IMR-90 (cell line): ENCODE results near the gene ANHX. TPM values are rescaled to one million over a fixed set of nuclear protein-coding genes. Genes with fewer than 3 reads are reported as not detected.

ENCODE experiments used
- ATAC-seq: fragments of 200-7000 bp; cut with Tn5 transposase; 2 replicates; pipeline ENCODE4 v1.9.1; 2020; ENCODE audit warnings: low read depth, mild to moderate bottlenecking, moderate library complexity
- BruUV-seq: library from RNA; stranded (reverse); fragments of 400-500 nt; replicated peaks from 2 replicates; lab custom pipeline; 2021; lab: Mats Ljungman, UMichigan
- CTCF ChIA-PET: fragments of 300-600 bp; formaldehyde crosslinking; extraction: SDS; loops from one replicate; lab custom pipeline; 2021; ENCODE audit warnings: antibody characterized with exemption; lab: Yijun Ruan, JAX
- POLR2A ChIA-PET: fragments of 300-600 bp; sonication (Branson Sonifier 250); formaldehyde crosslinking; loops from one replicate; lab custom pipeline; 2022; ENCODE audit warnings: antibody characterized with exemption; ENCODE audit not compliant: unreplicated experiment; lab: Charles Lee
- DNase-seq: peaks from one replicate; pipeline ENCODE4 v3.0.0; 2013
- H2AFZ ChIP-seq: replicated peaks from 2 replicates; pipeline ENCODE3; 2013; ENCODE audit warnings: low read length, mild to moderate bottlenecking; ENCODE audit not compliant: poor library complexity
- H2AK5ac ChIP-seq: 2 replicates; pipeline ENCODE4 v1.6.1; 2013; ENCODE audit warnings: low read depth, low read length, inconsistent platforms
- H2AK9ac ChIP-seq: replicated peaks from 2 replicates; pipeline ENCODE3; 2013; ENCODE audit warnings: mild to moderate bottlenecking, low read depth, low read length, moderate library complexity; ENCODE audit not compliant: poor library complexity
- H2BK120ac ChIP-seq: 2 replicates; pipeline ENCODE4 v1.6.1; 2013; ENCODE audit warnings: low read depth, low read length, inconsistent platforms
- H2BK15ac ChIP-seq: 3 replicates; pipeline ENCODE4 v1.6.1; 2013; ENCODE audit warnings: low read depth, low read length, inconsistent platforms
- H2BK20ac ChIP-seq: 2 replicates; pipeline ENCODE4 v1.6.1; 2013; ENCODE audit warnings: low read depth, mild to moderate bottlenecking, inconsistent platforms, low read length, moderate library complexity
- H2BK5ac ChIP-seq: 2 replicates; pipeline ENCODE4 v1.6.1; 2013; ENCODE audit warnings: mild to moderate bottlenecking, low read depth, low read length, inconsistent platforms; ENCODE audit not compliant: poor library complexity, severe bottlenecking
- H3K14ac ChIP-seq: replicated peaks from 2 replicates; pipeline ENCODE4 v1.6.1; 2013; ENCODE audit warnings: low read depth, low read length, inconsistent platforms
- H3K18ac ChIP-seq: 2 replicates; pipeline ENCODE4 v1.6.1; 2013; ENCODE audit warnings: low read depth, low read length, control low read depth
- H3K23ac ChIP-seq: 2 replicates; pipeline ENCODE4 v1.6.1; 2013; ENCODE audit warnings: low read depth, low read length, inconsistent platforms
- H3K27ac ChIP-seq: 2 replicates; pipeline ENCODE4 v1.5.1; 2013; ENCODE audit warnings: mild to moderate bottlenecking, control low read depth, low read length; ENCODE audit not compliant: insufficient read depth
- H3K27me3 ChIP-seq: 2 replicates; pipeline ENCODE4 v1.6.1; 2013; ENCODE audit warnings: low read length; ENCODE audit not compliant: control insufficient read depth, insufficient read depth
- H3K36me3 ChIP-seq: 2 replicates; pipeline ENCODE4 v1.6.1; 2013; ENCODE audit warnings: low read length, mixed read lengths; ENCODE audit not compliant: control insufficient read depth, insufficient read depth
- H3K4ac ChIP-seq: 2 replicates; pipeline ENCODE4 v1.6.1; 2013; ENCODE audit warnings: low read depth, low read length, inconsistent platforms
- H3K4me1 ChIP-seq: 2 replicates; pipeline ENCODE4 v1.6.1; 2013; ENCODE audit warnings: low read length, mixed read lengths; ENCODE audit not compliant: control insufficient read depth, insufficient read depth
- H3K4me2 ChIP-seq: 2 replicates; pipeline ENCODE4 v1.6.1; 2013; ENCODE audit warnings: low read depth, mild to moderate bottlenecking, control low read depth, low read length, moderate library complexity
- H3K4me3 ChIP-seq: 2 replicates; pipeline ENCODE4 v1.5.1; 2013; ENCODE audit warnings: low read depth, mild to moderate bottlenecking, control low read depth, low read length, moderate library complexity; ENCODE audit not compliant: insufficient read depth
- H3K56ac ChIP-seq: 2 replicates; pipeline ENCODE4 v1.6.1; 2013; ENCODE audit warnings: low read length, inconsistent platforms; ENCODE audit not compliant: insufficient read depth; ENCODE audit errors: extremely low read depth
- H3K79me1 ChIP-seq, 2 experiments: 2 replicates each; pipeline ENCODE4 v1.6.1; 2013; ENCODE audit warnings: low read length in 2 of 2, inconsistent platforms in 1 of 2, low read depth in 1 of 2
- H3K9ac ChIP-seq: 2 replicates; pipeline ENCODE4 v1.6.1; 2013; ENCODE audit warnings: low read depth, low read length, control low read depth
- H3K9me1 ChIP-seq: 2 replicates; pipeline ENCODE4 v1.6.1; 2013; ENCODE audit warnings: low read length, inconsistent platforms; ENCODE audit not compliant: insufficient read depth
- H3K9me3 ChIP-seq: 2 replicates; pipeline ENCODE4 v1.6.1; 2013; ENCODE audit warnings: low read length; ENCODE audit not compliant: control insufficient read depth, insufficient read depth
- H4K20me1 ChIP-seq: 2 replicates; pipeline ENCODE4 v1.6.1; 2013; ENCODE audit warnings: low read length, inconsistent platforms; ENCODE audit not compliant: insufficient read depth
- H4K5ac ChIP-seq: 2 replicates; pipeline ENCODE4 v1.6.1; 2013; ENCODE audit warnings: mild to moderate bottlenecking, low read depth, low read length, control low read depth
- H4K8ac ChIP-seq, 2 experiments: 2 replicates each; pipeline ENCODE4 v1.6.1; 2013; ENCODE audit warnings: low read depth in 2 of 2, low read length in 2 of 2, control low read depth in 1 of 2, inconsistent platforms in 1 of 2
- H4K91ac ChIP-seq: 2 replicates; pipeline ENCODE4 v1.6.1; 2013; ENCODE audit warnings: low read depth, low read length, inconsistent platforms; ENCODE audit not compliant: insufficient read depth
- BHLHE40 ChIP-seq: fragments of 150-350 bp; IDR thresholded peaks from 2 replicates; pipeline ENCODE4 v1.6.1; 2016; ENCODE audit warnings: mild to moderate bottlenecking, low read depth, low read length
- ELK1 ChIP-seq: fragments of 150-350 bp; IDR thresholded peaks from 2 replicates; pipeline ENCODE4 v1.6.1; 2016; ENCODE audit warnings: low read depth, mild to moderate bottlenecking, low read length, moderate library complexity, borderline replicate concordance
- FOS ChIP-seq: fragments of 150-350 bp; IDR thresholded peaks from 2 replicates; pipeline ENCODE4 v1.6.1; 2016; ENCODE audit warnings: low read depth, low read length
- MAZ ChIP-seq: IDR thresholded peaks from 2 replicates; pipeline ENCODE4 v1.6.1; 2012; ENCODE audit warnings: low read depth, mild to moderate bottlenecking, low read length, improper control_type of control experiment, moderate library complexity, borderline replicate concordance
- MXI1 ChIP-seq: IDR thresholded peaks from 2 replicates; pipeline ENCODE4 v1.6.1; 2012; ENCODE audit warnings: low read depth, mild to moderate bottlenecking, low read length, moderate library complexity, borderline replicate concordance
- NFE2L2 ChIP-seq: fragments of 150-350 bp; IDR thresholded peaks from 2 replicates; pipeline ENCODE4 v1.6.1; 2016; ENCODE audit warnings: low read depth, mild to moderate bottlenecking, low read length
- POLR2A ChIP-seq: IDR thresholded peaks from 2 replicates; pipeline ENCODE4 v1.6.1; 2012; ENCODE audit warnings: mild to moderate bottlenecking, low read depth, low read length
- RAD21 ChIP-seq: IDR thresholded peaks from 2 replicates; pipeline ENCODE4 v1.6.1; 2012; ENCODE audit warnings: low read length, improper control_type of control experiment
- RCOR1 ChIP-seq: IDR thresholded peaks from 2 replicates; pipeline ENCODE4 v1.6.1; 2012; ENCODE audit warnings: mild to moderate bottlenecking, low read length, improper control_type of control experiment; ENCODE audit not compliant: insufficient replicate concordance
- RFX5 ChIP-seq: IDR thresholded peaks from 2 replicates; pipeline ENCODE4 v1.8.0; 2012; ENCODE audit warnings: low read depth, mild to moderate bottlenecking, low read length, moderate library complexity
- SMC3 ChIP-seq: fragments of 150-350 bp; IDR thresholded peaks from 2 replicates; pipeline ENCODE4 v1.6.1; 2016; ENCODE audit warnings: low read depth, mild to moderate bottlenecking, antibody characterized with exemption, low read length, moderate library complexity
- WGBS, 2 experiments: methylation state at CpG; one replicate each; pipeline versions ENCODE4 v1.1.5 to v1.1.7; 2013; ENCODE audit warnings: missing lambda C conversion rate in 2 of 2; ENCODE audit not compliant: insufficient read length in 1 of 2; ENCODE audit errors: extremely low coverage in 2 of 2; 5-methylcytosine and 5-hydroxymethylcytosine counted together
- dilution Hi-C: fragments of 300-500 bp; cut with HindIII; formaldehyde crosslinking; loops from one replicate; pipeline ENCODE4 v1.14.3; 2018; ENCODE audit warnings: low sequenced_read_pairs; ENCODE audit not compliant: unreplicated experiment
- in situ Hi-C: fragments of 300-500 bp; cut with MboI; formaldehyde crosslinking; loops from 3 replicates; pipeline ENCODE4 v1.14.3; 2019; ENCODE audit warnings: low sequenced_read_pairs, inconsistent platforms, mixed read lengths
- intact Hi-C: fragments of 100-400 bp; cut with micrococcal nuclease; formaldehyde crosslinking; loops from 2 replicates; pipeline ENCODE4 v1.10.0; 2022
- polyA plus RNA-seq, 3 experiments: library from polyadenylated mRNA; depleted of rRNA; stranded (reverse); fragments of >200 nt; gene quantifications; 2 replicates each; pipeline ENCODE4 v1.2.3, GENCODE V29; 2012; ENCODE audit warnings: low replicate concordance in 1 of 3
- total RNA-seq: library from RNA; depleted of rRNA; stranded (reverse); fragments of >200 nt; gene quantifications from 2 replicates; pipeline ENCODE4 v1.2.3, GENCODE V29; 2012

ANHX gene
- total and polyA plus RNA-seq, 2 of the 4 experiments (the other 2 are of a cell fraction): not detected

- no CpG with 5 or more reads among the region's 6 CpGs for WGBS, 2 experiments
- Histone ChIP-seq H3K14ac (no peak overlapping the region), H3K18ac (no peak overlapping the region), H4K20me1 (no peaks in the 10 kb centered on the region), H2BK5ac (no peak overlapping the region), H2BK120ac (no peak overlapping the region), H3K9me1 (no peaks in the 10 kb centered on the region), H3K27ac (no peak overlapping the region), H2AFZ (no peak overlapping the region), H3K56ac (no peak overlapping the region), H3K4me3 (no peak overlapping the region), H3K4me1 (no peaks in the 10 kb centered on the region), H2AK9ac (no peak overlapping the region), H4K8ac (no peak overlapping the region), H3K27me3 (no peaks in the 10 kb centered on the region), H2AK5ac (no peak overlapping the region), H3K9ac (no peak overlapping the region), H3K79me1 (no peaks in the 10 kb centered on the region), H3K4ac (no peak overlapping the region), H2BK20ac (no peak overlapping the region), H2BK15ac (no peak overlapping the region), H3K9me3 (peaks cover 5% of the 10 kb centered on the region; the same call in 1 of the 2 replicates), H4K5ac (no peak overlapping the region), H3K4me2 (no peak overlapping the region), H3K23ac (no peak overlapping the region), H4K91ac (no peak overlapping the region), H3K36me3 (no peaks in the 10 kb centered on the region)
- intact Hi-C loops: no loop called here
- ChIA-PET POLR2A (no interaction called here), CTCF (no interaction called here)
- dilution Hi-C loops: no loop called here
- no TSS peak for BruUV-seq
- ATAC-seq (no peak), DNase-seq (no peak)
- no peak for TF ChIP-seq MXI1
- TF ChIP-seq SMC3: no peak
- TF ChIP-seq POLR2A: no peak
- TF ChIP-seq NFE2L2: no peak
- no peak for TF ChIP-seq BHLHE40
- TF ChIP-seq RAD21: no peak
- TF ChIP-seq FOS: no peak
- TF ChIP-seq RFX5: no peak
- no peak for TF ChIP-seq RCOR1
- no peak for TF ChIP-seq ELK1
- no peak for TF ChIP-seq MAZ
- in situ Hi-C loops: no loop called here
Observed at GRCh38 chr12:133251732-133252131, 16.1 kb upstream of the ANHX start.
